Stimulated activated CD4-positive, alpha-beta T cell treated with anti-CD3 and anti-CD28 coated beads, Interleukin-1b, Interleukin-23, amount 100 ng/mL, for 4 hours (primary cell): ENCODE results near the gene ATP11A.
"Not testable (repeated sequence)": the region's sequence is repeated elsewhere in the genome, so short reads cannot be mapped to it uniquely, and the experiment has no call there.

Experiments
- DNase-seq, 2 donors: peaks; one replicate each; pipeline ENCODE4 v3.0.0-alpha.2; 2020; ENCODE audit warnings: low read depth in 2 of 2

The ATP11A gene

DNA sequence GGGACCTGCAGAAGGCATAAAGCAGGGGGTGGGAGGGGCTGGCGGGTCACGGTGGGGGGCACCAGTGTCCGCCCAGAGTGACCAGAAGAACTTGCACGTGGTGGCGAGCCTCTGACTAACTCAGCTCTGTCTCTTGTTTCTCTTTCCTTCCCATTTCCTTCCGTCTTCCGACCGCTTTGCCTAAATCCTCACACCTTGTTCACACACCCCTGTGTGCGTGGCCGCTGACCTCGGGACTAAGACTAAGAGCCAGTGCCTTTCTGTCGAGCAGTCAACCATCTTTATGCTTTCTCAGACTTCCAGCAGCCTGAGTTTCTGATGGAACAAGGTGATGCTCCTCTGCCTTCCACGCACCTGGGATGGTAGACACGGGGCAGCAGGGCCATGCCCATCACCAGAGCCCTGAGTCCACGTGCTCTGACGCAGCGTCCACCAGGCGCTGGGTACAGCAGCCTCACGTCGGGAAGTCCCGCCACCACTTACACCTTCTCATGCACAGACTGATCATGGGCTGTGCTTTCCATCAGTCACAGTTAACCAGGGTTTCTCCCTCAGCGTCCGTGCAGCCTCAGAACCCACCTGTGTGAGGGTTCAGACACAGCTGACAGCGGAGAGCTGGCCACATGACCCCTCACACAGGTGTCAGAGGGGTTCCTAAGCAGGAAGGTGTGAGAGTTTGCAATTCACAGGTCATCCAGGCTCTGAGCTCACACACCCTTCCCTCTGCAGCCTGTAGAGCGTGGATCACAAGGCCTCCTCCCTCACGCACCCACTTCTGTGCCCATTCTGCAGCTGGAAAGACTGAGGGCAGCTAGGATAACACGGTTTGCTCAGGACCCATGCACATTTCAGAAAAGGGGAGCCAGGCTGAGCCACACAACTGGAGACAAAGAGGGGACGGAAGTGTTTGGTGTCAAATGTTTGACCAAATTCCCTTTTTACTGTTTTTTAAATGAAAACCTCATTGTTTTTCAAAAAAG, 188.4 kb downstream of the ATP11A start:
- no peak for DNase-seq

DNA sequence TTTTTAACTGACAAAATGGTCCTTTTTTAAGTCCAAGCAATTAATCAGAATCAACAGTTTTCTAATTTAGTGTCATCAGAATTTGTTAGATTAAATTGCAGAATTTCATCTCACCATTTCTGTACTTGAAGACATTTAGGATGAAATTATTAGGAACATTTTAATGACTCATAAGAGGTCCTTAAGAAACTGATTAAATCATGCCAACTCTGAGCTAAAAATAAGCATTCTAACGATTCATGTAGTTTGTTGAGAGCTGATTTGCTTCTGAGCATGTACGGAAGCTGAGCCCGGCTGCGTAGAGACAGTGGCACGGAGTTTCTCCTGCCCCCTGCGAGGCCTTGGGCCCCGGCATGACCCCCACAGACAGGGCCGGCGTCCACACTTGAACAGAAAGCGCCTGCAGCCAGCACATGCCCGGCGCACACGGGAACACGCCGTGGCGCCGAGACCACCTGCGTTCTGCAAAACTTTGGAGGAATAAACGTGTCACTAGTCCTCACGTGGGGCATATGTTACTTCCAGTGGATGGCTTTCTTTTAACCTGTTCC, 189.5 kb downstream of the ATP11A start:
- DNase-seq: no peak

DNA sequence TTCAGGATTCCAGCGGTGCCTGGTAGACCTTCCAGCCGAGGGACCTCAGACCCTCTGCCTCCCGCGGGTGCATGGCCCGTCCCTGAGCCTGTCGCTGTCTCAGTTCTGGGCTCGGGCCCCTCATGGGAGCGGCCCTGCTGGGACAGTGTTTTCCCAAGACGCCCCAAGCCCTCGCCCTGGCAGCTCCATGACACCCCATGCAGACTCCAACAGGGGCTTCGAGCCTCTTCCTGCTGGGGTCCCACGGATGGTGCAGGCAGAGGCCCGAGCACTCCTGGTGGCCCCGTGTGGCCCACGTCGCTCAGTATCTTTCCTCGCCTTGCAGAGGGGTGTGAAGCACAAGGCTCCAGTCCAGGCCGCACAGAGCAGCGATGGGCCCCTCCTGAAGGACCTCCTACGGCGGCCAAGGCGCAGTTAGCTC, 190.4 kb downstream of the ATP11A start:
- DNase-seq: no peak

DNA sequence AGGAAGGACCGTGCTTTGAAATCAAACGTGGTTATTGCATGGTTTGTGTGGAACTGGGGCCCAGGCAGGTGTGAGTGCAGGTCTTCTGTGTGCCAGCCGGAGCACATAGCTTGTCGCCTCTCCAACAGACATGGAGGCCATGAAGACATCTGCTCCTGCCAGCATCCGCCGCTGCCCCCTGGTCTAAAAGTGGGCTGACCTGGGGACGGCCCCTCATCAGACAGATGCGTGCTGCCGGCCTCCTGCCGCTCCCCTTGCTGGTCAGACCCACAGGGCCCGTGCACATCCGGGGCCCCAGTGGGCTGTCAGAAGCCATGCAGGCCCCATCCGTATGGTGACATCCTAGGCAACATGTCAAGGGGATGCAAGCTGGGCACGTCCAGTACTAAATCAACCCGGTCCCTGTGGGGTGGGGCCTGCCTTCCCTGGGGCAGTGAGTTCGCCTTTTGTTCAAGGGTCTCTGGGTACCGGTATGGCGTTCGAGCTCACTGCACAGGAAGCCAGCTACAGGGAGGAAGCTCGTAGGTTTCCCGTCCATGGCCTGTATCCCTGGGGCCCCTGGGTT, 191.2 kb downstream of the ATP11A start:
- no peak for DNase-seq

DNA sequence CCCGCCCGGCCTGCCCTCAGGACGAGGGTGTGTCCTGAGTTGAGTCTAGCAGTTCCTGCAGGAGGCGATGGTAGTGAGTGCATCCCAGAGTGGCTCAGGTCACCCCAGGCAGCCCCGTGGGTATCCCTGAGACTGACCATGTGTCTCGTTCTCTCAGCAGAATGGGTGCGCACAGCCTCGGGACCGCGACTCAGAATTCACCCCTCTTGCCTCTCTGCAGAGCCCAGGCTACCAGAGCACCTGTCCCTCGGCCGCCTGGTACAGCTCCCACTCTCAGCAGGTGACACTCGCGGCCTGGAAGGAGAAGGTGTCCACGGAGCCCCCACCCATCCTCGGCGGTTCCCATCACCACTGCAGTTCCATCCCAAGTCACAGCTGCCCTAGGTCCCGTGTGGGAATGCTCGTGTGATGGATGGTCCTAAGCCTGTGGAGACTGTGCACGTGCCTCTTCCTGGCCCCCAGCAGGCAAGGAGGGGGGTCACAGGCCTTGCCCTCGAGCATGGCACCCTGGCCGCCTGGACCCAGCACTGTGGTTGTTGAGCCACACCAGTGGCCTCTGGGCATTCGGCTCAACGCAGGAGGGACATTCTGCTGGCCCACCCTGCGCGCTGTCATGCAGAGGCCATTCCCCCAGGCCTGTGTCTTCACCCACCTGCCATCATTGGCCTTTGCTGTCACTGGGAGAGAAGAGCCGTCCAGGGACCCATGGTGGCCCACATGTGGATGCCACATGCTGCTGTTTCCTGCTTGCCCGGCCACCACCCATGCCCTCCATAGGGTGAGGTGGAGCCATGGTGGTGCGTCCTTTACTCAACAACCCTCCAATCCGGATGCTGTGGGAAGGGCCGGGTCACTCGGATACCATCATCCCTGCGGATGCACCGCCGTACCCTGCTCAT, 192.1 kb downstream of the ATP11A start:
- no peak for DNase-seq

DNA sequence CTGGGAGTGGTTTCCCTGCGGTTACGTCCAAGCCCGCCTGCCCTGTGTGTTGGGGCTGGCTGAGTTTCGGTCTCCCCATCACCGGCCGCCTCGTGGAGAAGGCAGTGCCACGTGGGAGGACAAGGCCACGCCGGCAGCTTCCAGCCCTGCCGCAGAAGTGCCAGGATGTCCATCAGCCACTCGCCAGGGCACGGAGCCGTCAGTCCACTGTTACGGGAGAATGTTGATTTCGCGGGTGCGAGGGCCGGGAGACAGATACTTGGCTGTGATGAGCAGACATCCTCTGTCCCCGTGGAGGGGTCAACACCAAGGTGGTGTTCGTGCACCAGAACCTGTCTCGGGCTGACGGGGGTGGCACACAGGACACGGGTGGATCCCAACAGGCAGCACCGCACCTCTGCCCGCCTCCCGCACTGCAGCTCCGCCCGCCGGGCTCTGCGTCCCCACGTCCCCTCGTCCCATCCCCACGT, 192.8 kb downstream of the ATP11A start:
- DNase-seq: no peak

DNA sequence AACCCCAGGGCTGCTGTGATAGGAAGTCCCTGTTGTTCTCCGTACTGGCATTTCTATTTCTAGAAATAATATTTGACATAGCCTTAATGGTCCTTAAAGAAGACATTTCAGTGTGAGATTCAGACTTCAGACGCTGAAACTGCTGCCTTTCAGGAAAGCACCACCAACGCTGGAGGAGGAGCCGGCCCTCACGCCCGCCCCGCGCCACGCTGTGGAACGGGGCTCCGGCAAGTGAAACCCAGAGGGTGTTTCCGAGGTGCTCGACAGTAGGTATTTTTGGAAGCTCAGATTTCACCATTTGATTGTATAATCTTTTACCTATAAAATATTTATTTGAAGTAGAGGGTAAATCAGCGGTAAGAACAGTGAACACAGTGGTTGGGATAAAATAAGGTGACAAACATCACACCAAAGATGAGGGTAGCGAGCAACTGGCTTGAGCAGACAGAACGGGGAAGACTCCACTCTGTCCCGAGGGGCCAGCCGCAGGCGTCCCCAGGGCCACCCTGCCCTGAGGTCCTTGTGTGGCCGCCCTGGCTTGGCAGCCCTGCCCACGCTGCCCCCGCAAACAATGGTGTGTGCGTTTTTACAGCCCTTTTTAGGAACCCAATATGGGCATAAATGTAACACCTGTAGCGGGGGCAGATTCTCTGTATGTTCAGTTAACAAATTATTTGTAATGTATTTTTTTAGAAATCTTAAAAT, 193.6 kb downstream of the ATP11A start:
- no peak for DNase-seq

DNA sequence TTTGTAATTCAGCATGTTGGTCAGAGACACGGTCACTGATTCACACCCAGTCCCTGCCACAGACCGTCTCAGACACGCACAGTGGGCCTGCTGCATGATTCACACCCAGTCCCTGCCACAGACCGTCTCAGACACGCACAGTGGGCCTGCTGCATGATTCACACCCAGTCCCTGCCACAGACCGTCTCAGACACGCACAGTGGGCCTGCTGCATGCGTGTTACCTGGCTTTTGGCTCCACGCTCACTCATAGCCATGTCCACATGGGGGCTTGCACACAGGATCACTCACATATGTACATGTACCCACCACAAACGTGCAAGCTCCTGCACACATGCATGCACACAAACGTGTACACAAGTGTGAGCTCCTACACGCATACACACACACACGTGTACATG, 194.9 kb downstream of the ATP11A start:
- not testable (repeated sequence) for DNase-seq

DNA sequence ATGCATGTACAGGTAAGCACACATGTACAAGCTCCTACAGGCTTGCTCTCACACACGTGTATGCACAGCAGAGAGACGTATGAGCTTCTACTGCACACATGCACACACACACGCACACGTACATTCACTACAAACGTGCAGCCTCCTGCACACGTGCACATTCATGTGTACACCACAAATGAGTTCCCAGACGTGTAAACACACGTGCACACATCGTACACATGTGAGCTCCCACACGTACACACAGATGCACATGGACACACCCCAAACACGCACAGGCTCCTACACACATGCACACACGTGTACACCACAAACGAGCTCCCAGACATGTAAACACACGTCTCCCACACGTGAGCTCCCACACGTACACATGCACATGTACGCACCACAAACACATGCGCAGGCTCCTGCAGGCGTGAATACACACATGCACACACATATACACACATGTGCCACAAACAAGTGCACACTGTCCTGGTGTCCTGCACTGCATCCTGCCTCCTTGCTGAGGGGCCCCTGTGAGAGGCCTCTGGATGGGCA, 195.5 kb downstream of the ATP11A start:
- DNase-seq: no peak

DNA sequence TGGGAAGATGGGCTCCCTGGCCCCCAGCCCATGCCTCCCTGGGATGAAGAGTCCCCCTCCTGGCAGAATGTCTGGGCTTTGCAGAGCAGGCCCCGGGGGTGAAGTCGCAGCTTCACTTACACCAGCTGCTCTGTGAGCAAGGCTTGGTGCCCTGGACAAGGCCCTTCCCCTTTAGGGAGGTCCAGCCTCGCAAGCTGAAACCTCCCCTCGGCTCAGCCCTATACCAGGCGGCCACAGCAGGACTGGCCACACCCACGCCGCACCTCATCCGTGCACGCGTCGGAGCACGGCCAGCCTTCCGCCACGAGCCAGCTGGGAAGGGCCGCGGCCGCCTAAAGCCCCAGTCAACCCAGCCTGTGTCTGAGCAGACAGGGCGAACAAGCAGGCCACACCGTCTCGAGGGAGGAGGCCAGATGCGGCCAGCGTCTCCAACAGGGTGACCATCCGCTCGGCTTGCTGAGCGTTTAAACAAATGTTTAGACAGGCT, 196.0 kb downstream of the ATP11A start:
- DNase-seq: no peak

DNA sequence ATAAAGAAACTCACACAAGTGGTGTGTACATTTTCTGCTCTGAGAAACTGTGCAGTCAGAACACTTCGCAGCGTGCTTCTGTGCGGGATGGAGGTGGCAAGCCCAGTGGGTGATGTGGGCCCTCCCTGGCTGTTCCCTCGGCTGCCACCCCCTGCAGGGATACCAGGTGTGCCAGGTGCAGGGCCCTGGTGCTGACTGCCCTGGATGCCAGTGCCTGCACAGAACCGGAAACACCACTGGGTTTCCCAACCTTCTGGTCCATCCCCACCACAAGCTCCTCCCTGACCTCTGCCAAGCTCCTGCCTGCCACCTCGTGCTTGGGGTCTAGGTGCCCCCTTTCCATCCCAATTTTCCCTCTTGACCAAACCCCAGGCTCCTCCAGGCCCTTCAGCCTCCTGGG, 197.3 kb downstream of the ATP11A start:
- DNase-seq: no peak

DNA sequence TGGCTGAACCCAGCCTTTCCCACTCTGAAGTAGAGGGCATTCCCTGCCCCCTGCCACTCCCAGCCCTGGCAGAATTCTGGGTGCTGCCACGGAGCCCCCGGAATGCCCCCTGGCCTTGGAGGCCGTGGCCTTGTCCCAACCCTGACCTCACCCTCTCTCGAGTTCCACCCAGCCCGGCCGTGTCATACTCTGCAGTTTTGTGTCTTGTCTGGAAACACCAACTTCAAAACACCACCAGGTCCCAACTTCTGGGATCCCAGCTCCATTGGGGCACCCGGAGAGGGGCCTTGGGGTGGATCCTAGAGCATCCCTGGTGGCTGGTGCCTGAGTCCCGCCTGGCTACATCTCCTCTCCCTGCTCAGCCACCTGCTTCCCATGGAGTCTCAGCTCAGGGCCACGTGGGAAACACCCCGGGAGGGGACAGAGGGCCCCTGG, 197.7 kb downstream of the ATP11A start:
- DNase-seq: no peak

DNA sequence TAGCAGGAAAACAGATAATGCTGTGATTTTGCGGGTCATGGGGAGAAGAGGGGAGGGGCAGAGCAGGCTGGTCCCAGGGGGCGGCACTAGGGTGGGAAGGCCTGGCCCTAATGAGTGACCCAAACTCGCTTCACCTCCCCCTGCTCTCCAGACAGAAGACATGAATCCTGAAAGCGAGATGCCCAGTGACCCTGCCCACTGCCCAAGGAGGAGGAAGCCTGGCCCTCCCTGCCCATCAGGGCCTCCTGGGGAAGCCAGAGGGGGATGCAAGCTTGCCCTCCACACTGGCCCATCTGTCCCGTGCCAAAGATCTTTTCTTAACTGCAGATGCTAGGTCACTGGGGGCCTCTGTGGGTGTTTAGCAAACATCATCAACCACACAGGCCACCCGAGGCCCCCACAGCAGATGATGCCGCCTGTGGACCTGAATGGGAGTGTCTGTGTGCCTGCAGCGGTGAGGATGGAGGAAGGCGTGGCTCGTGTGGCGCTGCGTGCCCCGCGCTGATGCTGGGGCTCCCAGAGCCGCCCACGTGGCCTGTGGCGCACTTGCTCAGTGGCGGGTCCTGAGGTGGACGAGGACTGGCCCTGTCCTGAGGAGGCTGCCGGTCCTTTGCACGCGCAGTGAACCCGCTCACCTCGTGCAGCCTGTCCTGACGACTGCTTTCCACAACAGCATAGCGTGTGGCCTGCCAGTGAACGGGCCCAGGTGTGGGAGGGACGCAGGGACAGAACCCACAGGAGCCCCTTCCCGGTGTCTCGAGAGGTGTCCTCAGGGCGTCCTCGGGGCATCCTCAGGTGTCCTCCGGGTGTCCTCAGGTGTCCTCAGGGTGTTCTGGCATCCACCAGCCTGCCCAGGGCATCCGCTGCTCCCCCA, 198.6 kb downstream of the ATP11A start:
- DNase-seq: no peak

DNA sequence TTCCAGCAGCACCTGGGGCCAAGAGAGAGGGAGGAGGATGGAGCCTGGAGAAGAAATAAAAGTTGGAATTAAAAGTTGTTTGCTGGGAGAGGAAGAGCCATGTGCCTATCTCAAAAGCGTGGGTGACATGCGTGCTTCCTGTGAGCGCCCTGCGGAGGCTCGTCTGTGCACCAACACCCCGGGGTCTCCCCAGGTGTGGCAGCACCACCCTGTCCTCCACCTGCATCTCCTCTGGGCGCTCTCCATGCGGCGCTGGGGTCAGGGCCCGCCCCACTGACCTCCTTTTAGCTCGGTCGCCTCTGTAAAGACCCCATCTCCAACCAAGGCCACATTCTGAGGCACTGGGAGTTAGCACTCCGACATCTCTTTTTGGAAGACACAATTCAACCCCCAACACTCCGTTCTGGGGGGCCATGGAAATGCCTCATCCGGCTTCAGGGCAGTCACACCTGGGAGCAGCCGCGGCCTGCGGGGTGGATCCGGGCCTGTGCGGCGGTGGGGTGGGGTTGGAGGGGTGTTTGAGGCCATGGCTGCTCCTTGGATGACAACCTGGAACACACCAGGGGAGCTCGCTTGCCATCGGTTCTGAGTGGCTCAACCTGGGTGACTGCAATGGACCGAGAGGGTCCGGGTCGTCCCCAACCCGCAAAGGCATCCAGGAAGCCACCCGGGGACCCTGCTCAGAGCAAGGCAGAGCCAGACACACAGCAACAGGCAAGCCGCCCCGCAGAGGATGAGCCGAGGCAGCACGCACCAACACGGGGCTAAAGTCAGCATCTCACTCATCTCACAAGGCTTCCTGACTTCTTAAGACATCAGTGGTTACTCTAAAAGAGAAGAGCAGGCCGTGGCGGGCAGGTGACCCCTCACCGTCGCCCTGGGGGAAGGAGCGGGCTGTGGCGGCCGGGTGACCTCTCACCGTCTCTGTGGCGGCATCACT, 199.8 kb downstream of the ATP11A start:
- DNase-seq: no peak

DNA sequence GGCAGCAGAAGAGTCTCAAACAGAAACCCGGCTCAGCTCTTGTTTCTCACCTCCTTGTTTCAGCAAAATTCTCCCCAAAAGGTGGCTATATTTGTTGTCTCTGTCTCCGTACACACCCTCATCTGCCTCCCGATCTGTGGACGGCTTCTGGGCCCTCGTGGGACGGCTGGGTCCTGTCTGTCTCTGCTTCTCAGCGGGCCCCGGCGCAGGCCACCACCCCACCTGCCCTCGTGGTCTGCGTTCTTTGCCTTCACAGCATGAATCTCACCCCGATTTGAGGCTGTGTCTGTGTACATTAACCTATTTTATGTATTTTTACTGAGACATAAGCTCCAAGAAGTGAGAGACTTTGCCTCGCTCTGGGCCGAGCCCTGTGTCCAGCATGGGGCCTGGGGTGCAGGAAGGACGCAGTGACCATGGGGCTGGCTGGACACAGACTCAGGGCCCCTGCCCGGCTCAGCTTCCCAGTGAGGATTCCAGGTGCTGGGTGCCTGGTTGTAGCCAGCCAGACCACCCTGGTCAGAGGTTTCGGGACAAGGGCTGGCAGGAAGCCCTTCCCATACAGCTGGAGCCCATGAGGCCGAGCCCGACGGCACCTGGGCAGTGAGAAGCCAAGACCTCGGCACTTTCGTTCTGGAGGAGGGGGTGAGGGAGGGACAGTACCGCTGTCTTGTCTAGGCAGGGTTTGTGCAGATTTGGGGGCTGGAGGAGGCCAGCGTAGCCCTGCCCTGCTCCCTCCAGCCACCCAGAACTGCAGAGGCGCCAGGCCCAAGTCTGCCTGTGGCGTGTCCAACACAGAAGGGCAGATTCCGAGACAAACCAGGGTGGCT, 200.7 kb downstream of the ATP11A start:
- DNase-seq: no peak

DNA sequence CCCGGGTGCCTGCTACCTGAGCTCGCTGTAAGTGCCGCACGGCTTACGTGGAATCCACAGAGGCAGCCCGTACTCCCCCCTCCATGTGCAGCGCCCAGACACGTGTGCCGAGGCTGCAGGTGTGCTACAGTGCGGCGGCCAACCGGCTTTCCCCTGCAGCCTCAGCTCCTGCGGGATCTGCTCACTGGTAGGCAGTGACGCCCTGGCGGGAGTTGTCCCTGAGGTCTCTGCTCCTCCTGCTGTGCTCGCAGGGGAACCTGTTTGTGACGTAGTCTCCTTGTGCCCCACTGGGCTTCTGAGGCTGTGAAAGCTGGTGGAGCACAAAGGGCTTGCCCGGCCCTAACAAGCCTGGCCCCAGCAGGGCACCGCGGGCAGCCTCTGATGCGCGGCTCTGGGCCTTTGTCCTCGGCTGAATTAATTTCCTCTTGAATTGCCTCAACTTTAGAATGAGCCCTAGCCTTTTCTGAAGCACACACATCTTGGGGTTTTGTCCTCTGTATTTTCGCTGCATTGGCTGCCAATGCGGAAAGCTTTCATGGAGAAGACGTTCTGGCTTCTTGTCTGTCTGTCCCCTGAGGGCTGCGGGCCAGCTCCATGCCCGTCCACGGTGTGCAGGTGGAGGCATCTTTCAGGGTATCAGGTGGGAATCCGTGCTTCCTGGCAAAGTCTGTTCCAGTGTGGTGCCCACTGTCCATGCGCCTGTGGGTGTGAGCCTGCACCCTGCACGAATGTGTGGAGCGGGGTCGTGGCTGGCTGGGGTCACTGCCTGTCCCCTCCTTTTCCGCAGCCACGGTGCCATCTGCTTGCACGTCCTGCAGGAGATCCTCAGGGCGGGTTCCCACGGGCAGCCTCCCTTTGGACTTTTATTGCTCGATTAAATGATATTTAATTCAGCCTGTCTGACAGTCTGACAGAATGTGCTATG, 201.9 kb downstream of the ATP11A start:
- no peak for DNase-seq
